GM12891 (cell line): ENCODE measurements around the gene EML5.

Experiments
- PAX5 ChIP-seq: IDR thresholded peaks from 2 replicates; pipeline ENCODE4 v1.6.1; 2011; ENCODE audit warnings: low read length, moderate library complexity, mild to moderate bottlenecking; ENCODE audit not compliant: insufficient read depth, severe bottlenecking
- POLR2A ChIP-seq: IDR thresholded peaks from 2 replicates; pipeline ENCODE4 v1.6.1; 2011; ENCODE audit warnings: low read depth, low read length, control low read depth
- POU2F2 ChIP-seq: IDR thresholded peaks from 2 replicates; pipeline ENCODE4 v1.6.1; 2011; ENCODE audit warnings: low read depth, mild to moderate bottlenecking, control low read depth, low read length, moderate library complexity
- SPI1 ChIP-seq: IDR thresholded peaks from 2 replicates; pipeline ENCODE4 v1.6.1; 2011; ENCODE audit warnings: low read depth, low read length, control low read depth
- TAF1 ChIP-seq: IDR thresholded peaks from 2 replicates; pipeline ENCODE4 v1.6.1; 2011; ENCODE audit warnings: low read depth, low read length, control low read depth

- no peak for TF ChIP-seq POLR2A
- no peak for TF ChIP-seq TAF1
- no peak for TF ChIP-seq POU2F2
- TF ChIP-seq SPI1, result no peak
- no peak for TF ChIP-seq PAX5
Measured at GRCh38 chr14:88565427-88565826, 227.3 kb downstream of the EML5 start.
